IMR-90 (cell line): ENCODE results near the gene TXNDC11. TPM values are rescaled to one million over a fixed set of nuclear protein-coding genes. Genes with fewer than 3 reads are reported as not detected.

Experiments used
- ATAC-seq: fragments of 200-7000 bp; cut with Tn5 transposase; 2 replicates; pipeline ENCODE4 v1.9.1; 2020; ENCODE audit warnings: low read depth, mild to moderate bottlenecking, moderate library complexity
- BruUV-seq: library from RNA; stranded (reverse); fragments of 400-500 nt; replicated peaks from 2 replicates; lab custom pipeline; 2021; lab: Mats Ljungman, UMichigan
- CTCF ChIA-PET: fragments of 300-600 bp; formaldehyde crosslinking; extraction: SDS; loops from one replicate; lab custom pipeline; 2021; ENCODE audit warnings: antibody characterized with exemption; lab: Yijun Ruan, JAX
- POLR2A ChIA-PET: fragments of 300-600 bp; sonication (Branson Sonifier 250); formaldehyde crosslinking; loops from one replicate; lab custom pipeline; 2022; ENCODE audit warnings: antibody characterized with exemption; ENCODE audit not compliant: unreplicated experiment; lab: Charles Lee
- DNase-seq: peaks from one replicate; pipeline ENCODE4 v3.0.0; 2013
- H2AFZ ChIP-seq: replicated peaks from 2 replicates; pipeline ENCODE3; 2013; ENCODE audit warnings: low read length, mild to moderate bottlenecking; ENCODE audit not compliant: poor library complexity
- H2AK5ac ChIP-seq: 2 replicates; pipeline ENCODE4 v1.6.1; 2013; ENCODE audit warnings: low read depth, low read length, inconsistent platforms
- H2AK9ac ChIP-seq: replicated peaks from 2 replicates; pipeline ENCODE3; 2013; ENCODE audit warnings: mild to moderate bottlenecking, low read depth, low read length, moderate library complexity; ENCODE audit not compliant: poor library complexity
- H2BK120ac ChIP-seq: 2 replicates; pipeline ENCODE4 v1.6.1; 2013; ENCODE audit warnings: low read depth, low read length, inconsistent platforms
- H2BK15ac ChIP-seq: 3 replicates; pipeline ENCODE4 v1.6.1; 2013; ENCODE audit warnings: low read depth, low read length, inconsistent platforms
- H2BK20ac ChIP-seq: 2 replicates; pipeline ENCODE4 v1.6.1; 2013; ENCODE audit warnings: low read depth, mild to moderate bottlenecking, inconsistent platforms, low read length, moderate library complexity
- H2BK5ac ChIP-seq: 2 replicates; pipeline ENCODE4 v1.6.1; 2013; ENCODE audit warnings: mild to moderate bottlenecking, low read depth, low read length, inconsistent platforms; ENCODE audit not compliant: poor library complexity, severe bottlenecking
- H3K14ac ChIP-seq: replicated peaks from 2 replicates; pipeline ENCODE4 v1.6.1; 2013; ENCODE audit warnings: low read depth, low read length, inconsistent platforms
- H3K18ac ChIP-seq: 2 replicates; pipeline ENCODE4 v1.6.1; 2013; ENCODE audit warnings: low read depth, low read length, control low read depth
- H3K23ac ChIP-seq: 2 replicates; pipeline ENCODE4 v1.6.1; 2013; ENCODE audit warnings: low read depth, low read length, inconsistent platforms
- H3K27ac ChIP-seq: 2 replicates; pipeline ENCODE4 v1.5.1; 2013; ENCODE audit warnings: mild to moderate bottlenecking, control low read depth, low read length; ENCODE audit not compliant: insufficient read depth
- H3K27me3 ChIP-seq: 2 replicates; pipeline ENCODE4 v1.6.1; 2013; ENCODE audit warnings: low read length; ENCODE audit not compliant: control insufficient read depth, insufficient read depth
- H3K36me3 ChIP-seq: 2 replicates; pipeline ENCODE4 v1.6.1; 2013; ENCODE audit warnings: low read length, mixed read lengths; ENCODE audit not compliant: control insufficient read depth, insufficient read depth
- H3K4ac ChIP-seq: 2 replicates; pipeline ENCODE4 v1.6.1; 2013; ENCODE audit warnings: low read depth, low read length, inconsistent platforms
- H3K4me1 ChIP-seq: 2 replicates; pipeline ENCODE4 v1.6.1; 2013; ENCODE audit warnings: low read length, mixed read lengths; ENCODE audit not compliant: control insufficient read depth, insufficient read depth
- H3K4me2 ChIP-seq: 2 replicates; pipeline ENCODE4 v1.6.1; 2013; ENCODE audit warnings: low read depth, mild to moderate bottlenecking, control low read depth, low read length, moderate library complexity
- H3K4me3 ChIP-seq: 2 replicates; pipeline ENCODE4 v1.5.1; 2013; ENCODE audit warnings: low read depth, mild to moderate bottlenecking, control low read depth, low read length, moderate library complexity; ENCODE audit not compliant: insufficient read depth
- H3K56ac ChIP-seq: 2 replicates; pipeline ENCODE4 v1.6.1; 2013; ENCODE audit warnings: low read length, inconsistent platforms; ENCODE audit not compliant: insufficient read depth; ENCODE audit errors: extremely low read depth
- H3K79me1 ChIP-seq, 2 experiments: 2 replicates each; pipeline ENCODE4 v1.6.1; 2013; ENCODE audit warnings: low read length in 2 of 2, inconsistent platforms in 1 of 2, low read depth in 1 of 2
- H3K9ac ChIP-seq: 2 replicates; pipeline ENCODE4 v1.6.1; 2013; ENCODE audit warnings: low read depth, low read length, control low read depth
- H3K9me1 ChIP-seq: 2 replicates; pipeline ENCODE4 v1.6.1; 2013; ENCODE audit warnings: low read length, inconsistent platforms; ENCODE audit not compliant: insufficient read depth
- H3K9me3 ChIP-seq: 2 replicates; pipeline ENCODE4 v1.6.1; 2013; ENCODE audit warnings: low read length; ENCODE audit not compliant: control insufficient read depth, insufficient read depth
- H4K20me1 ChIP-seq: 2 replicates; pipeline ENCODE4 v1.6.1; 2013; ENCODE audit warnings: low read length, inconsistent platforms; ENCODE audit not compliant: insufficient read depth
- H4K5ac ChIP-seq: 2 replicates; pipeline ENCODE4 v1.6.1; 2013; ENCODE audit warnings: mild to moderate bottlenecking, low read depth, low read length, control low read depth
- H4K8ac ChIP-seq, 2 experiments: 2 replicates each; pipeline ENCODE4 v1.6.1; 2013; ENCODE audit warnings: low read depth in 2 of 2, low read length in 2 of 2, control low read depth in 1 of 2, inconsistent platforms in 1 of 2
- H4K91ac ChIP-seq: 2 replicates; pipeline ENCODE4 v1.6.1; 2013; ENCODE audit warnings: low read depth, low read length, inconsistent platforms; ENCODE audit not compliant: insufficient read depth
- CEBPB ChIP-seq: IDR thresholded peaks from 2 replicates; pipeline ENCODE4 v1.6.1; 2012; ENCODE audit warnings: low read depth, low read length, improper control_type of control experiment
- MAFK ChIP-seq: IDR thresholded peaks from 2 replicates; pipeline ENCODE4 v1.6.1; 2012; ENCODE audit warnings: low read depth, low read length, improper control_type of control experiment
- POLR2A ChIP-seq: IDR thresholded peaks from 2 replicates; pipeline ENCODE4 v1.6.1; 2012; ENCODE audit warnings: mild to moderate bottlenecking, low read depth, low read length
- USF2 ChIP-seq: fragments of 150-350 bp; IDR thresholded peaks from 2 replicates; pipeline ENCODE4 v1.6.1; 2017; ENCODE audit warnings: mild to moderate bottlenecking, antibody characterized with exemption, low read length, low read depth
- WGBS, 2 experiments: methylation state at CpG; one replicate each; pipeline versions ENCODE4 v1.1.5 to v1.1.7; 2013; ENCODE audit warnings: missing lambda C conversion rate in 2 of 2; ENCODE audit not compliant: insufficient read length in 1 of 2; ENCODE audit errors: extremely low coverage in 2 of 2; 5-methylcytosine and 5-hydroxymethylcytosine counted together
- dilution Hi-C: fragments of 300-500 bp; cut with HindIII; formaldehyde crosslinking; loops from one replicate; pipeline ENCODE4 v1.14.3; 2018; ENCODE audit warnings: low sequenced_read_pairs; ENCODE audit not compliant: unreplicated experiment
- in situ Hi-C: fragments of 300-500 bp; cut with MboI; formaldehyde crosslinking; loops from 3 replicates; pipeline ENCODE4 v1.14.3; 2019; ENCODE audit warnings: low sequenced_read_pairs, inconsistent platforms, mixed read lengths
- intact Hi-C: fragments of 100-400 bp; cut with micrococcal nuclease; formaldehyde crosslinking; loops from 2 replicates; pipeline ENCODE4 v1.10.0; 2022
- polyA plus RNA-seq, 3 experiments: library from polyadenylated mRNA; depleted of rRNA; stranded (reverse); fragments of >200 nt; gene quantifications; 2 replicates each; pipeline ENCODE4 v1.2.3, GENCODE V29; 2012; ENCODE audit warnings: low replicate concordance in 1 of 3
- total RNA-seq: library from RNA; depleted of rRNA; stranded (reverse); fragments of >200 nt; gene quantifications from 2 replicates; pipeline ENCODE4 v1.2.3, GENCODE V29; 2012

TXNDC11 gene
- total and polyA plus RNA-seq, 2 of the 4 experiments (the other 2 are of a cell fraction) = 25.3 to 42.9 TPM

GRCh38 chr16:11734025-11734652, 8.5 kb downstream of the TXNDC11 start:
- H3K36me3 ChIP-seq = peaks cover 29% of the 10 kb centered on the region
- no peak overlapping the region for H4K5ac ChIP-seq
- no peak overlapping the region for H3K4ac ChIP-seq
- no peak overlapping the region for H3K14ac ChIP-seq
- ChIA-PET CTCF (interaction anchor here (0.5 kb wide), 1 partner anchor 187 kb away, joined by 3 read pairs; no protein-coding TSS in a partner anchor), POLR2A (no interaction called here)
- H2BK15ac ChIP-seq = no peak overlapping the region
- H2BK120ac ChIP-seq = no peak overlapping the region
- H3K27ac ChIP-seq = no peak overlapping the region
- no peak overlapping the region for H2BK20ac ChIP-seq
- no peak overlapping the region for H4K8ac ChIP-seq
- 0 out of 2 replicates have a peak, but pooled peaks cover 4% of the 10 kb centered on the region for H3K9me1 ChIP-seq
- TF ChIP-seq CEBPB = no peak
- TF ChIP-seq USF2 = no peak
- no peak for TF ChIP-seq POLR2A
- no peak for TF ChIP-seq MAFK
- peaks cover 5% of the 10 kb centered on the region for H3K4me1 ChIP-seq
- H2AFZ ChIP-seq = no peak overlapping the region
- in situ Hi-C loops (no loop called here), dilution Hi-C loops (no loop called here), intact Hi-C loops (no loop called here)
- WGBS, 2 experiments = no CpG with 5 or more reads among the region's 3 CpGs
- H3K18ac ChIP-seq = no peak overlapping the region
- H3K79me1 ChIP-seq = peaks cover 37 to 72% of the 10 kb centered on the region in 2 experiments
- DNase-seq = no peak
- no peak overlapping the region for H4K91ac ChIP-seq
- H3K9ac ChIP-seq = no peak overlapping the region
- H3K27me3 ChIP-seq = no peaks in the 10 kb centered on the region
- H2AK9ac ChIP-seq = no peak overlapping the region
- BruUV-seq = no TSS peak
- H3K4me3 ChIP-seq = no peak overlapping the region
- H3K9me3 ChIP-seq = no peaks in the 10 kb centered on the region
- H3K56ac ChIP-seq = no peak overlapping the region
- no peak overlapping the region for H2BK5ac ChIP-seq
- no peak overlapping the region for H2AK5ac ChIP-seq
- peaks cover 41% of the 10 kb centered on the region for H4K20me1 ChIP-seq
- no peak overlapping the region for H3K23ac ChIP-seq
- no peak for ATAC-seq
- H3K4me2 ChIP-seq = no peak overlapping the region
